GM18498 (cell line): Measurements from ENCODE around the gene SLC31A2.
"Not testable (repeated sequence)": the region's sequence is repeated elsewhere in the genome, so short reads cannot be mapped to it uniquely, and the experiment has no call there.

Source experiments
- ATAC-seq: cut with Tn5 transposase; IDR thresholded peaks from one replicate; pipeline ENCODE4 v1.9.1; 2021; ENCODE audit warnings: mild to moderate bottlenecking, moderate library complexity; ENCODE audit not compliant: unreplicated experiment

SLC31A2 gene

GRCh38 chr9:113149561-113149960 is 1.2 kb upstream of the SLC31A2 start:
- ATAC-seq, result not testable (repeated sequence)

GRCh38 chr9:113151696-113152630 is 1.2 kb downstream of the SLC31A2 start:
- ATAC-seq, result no peak

GRCh38 chr9:113152699-113153098 is 1.9 kb downstream of the SLC31A2 start:
- ATAC-seq, result no peak

DNA sequence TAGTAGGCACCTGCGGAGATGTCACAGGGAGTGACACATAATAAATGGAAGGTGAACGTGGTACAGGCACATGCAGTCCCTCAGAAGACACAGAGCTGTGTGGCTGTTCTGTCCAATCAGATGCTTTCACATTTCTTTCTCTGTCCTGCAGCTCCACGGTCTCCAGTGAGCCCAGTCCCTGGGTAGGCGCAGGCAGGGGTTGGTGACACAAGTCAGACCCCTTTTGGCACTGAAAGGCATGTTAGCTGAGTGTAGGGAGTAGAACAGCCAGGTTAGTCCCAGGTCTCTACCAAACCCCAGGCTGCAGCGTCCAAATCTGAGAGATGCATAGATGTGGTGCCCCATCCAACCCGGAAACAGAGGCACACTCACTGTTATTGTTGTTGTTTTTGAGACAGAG is 2.8 kb downstream of the SLC31A2 start:
- ATAC-seq, result no peak

GRCh38 chr9:113154471-113154870 is 3.7 kb downstream of the SLC31A2 start:
- no peak for ATAC-seq

GRCh38 chr9:113154946-113155345 is 4.1 kb downstream of the SLC31A2 start:
- no peak for ATAC-seq

DNA sequence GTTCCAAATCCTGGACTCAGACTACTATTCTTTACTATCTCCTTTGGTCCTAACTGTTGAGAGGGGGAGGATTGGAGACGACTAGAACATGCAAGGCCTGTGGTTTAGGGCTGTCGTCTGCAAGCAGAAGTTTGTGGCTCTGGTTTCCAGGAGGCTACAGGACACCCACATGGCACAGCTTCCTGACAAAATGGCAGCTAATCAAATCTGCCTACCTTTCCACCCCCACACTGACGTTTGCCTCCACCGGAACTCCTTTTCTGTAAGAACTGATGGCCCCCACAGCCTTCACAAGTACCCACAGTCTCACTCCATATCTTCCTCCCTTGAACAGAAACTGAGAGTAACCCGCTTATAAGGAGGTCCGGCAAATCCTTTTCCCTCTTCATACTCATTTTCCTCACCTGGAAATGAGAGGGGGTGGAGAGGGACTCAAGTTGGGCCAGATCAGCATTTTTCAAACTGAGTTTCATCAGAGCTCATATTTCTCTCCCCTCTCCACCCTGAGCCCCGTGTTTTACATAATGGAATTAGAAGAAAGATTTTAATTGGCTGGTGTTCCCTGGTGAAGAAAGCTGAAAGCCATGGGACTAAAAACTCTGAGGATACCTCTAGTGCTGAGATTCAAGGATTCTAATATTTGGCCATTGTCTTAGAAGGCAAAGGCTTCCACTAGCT is 5.2 kb downstream of the SLC31A2 start:
- ATAC-seq, result no peak

GRCh38 chr9:113156880-113157279 is 6.1 kb downstream of the SLC31A2 start:
- ATAC-seq, result no peak

GRCh38 chr9:113158446-113158845 is 7.6 kb downstream of the SLC31A2 start:
- ATAC-seq, result no peak

GRCh38 chr9:113160571-113160970 is 9.8 kb downstream of the SLC31A2 start:
- ATAC-seq, result no peak

GRCh38 chr9:113163001-113163400 is 12.2 kb downstream of the SLC31A2 start:
- no peak for ATAC-seq

GRCh38 chr9:113164536-113165300 is 13.9 kb downstream of the SLC31A2 start:
- no peak for ATAC-seq

GRCh38 chr9:113166039-113166438 is 15.2 kb downstream of the SLC31A2 start:
- no peak for ATAC-seq

- ATAC-seq, result no peak
Measured at GRCh38 chr9:113168809-113169208, 18.0 kb downstream of the SLC31A2 start.

DNA sequence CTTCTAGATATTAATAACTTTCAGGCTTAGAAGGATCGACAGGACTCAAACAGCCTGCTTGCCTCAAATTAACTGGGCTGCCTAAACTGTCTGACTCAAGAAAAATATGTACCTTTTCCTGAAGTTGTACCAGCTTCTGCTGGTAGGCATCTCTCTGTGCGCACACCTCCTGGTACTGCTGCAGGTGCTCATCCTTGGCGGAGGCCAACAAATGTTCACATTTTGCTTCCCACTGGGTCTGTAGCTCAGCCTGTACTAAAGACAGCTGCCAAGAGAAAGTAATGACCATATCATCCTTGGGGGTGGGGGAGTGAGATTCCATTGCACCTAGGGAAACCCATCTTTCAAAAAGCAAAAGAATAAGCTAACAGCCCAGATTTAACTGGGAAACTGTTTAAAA is 22.5 kb downstream of the SLC31A2 start:
- no peak for ATAC-seq

DNA sequence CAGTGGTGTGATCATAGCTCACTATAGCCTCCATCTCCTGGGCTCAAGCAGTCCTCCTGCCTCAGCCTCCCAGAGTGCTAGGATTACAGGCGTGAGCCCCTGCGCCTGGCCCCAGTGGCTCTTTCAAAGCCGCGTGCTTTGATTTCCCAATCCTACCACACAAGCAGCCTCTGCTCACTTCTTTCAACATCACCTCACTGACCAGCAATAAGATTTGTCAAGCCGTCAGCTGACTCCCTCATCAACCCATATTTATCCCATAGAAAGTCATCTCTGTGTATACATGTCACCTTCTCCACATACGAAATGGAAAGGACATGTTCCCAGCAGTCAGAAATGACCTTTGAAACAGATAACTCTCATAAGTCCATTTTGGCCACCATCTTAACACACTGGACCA is 26.0 kb downstream of the SLC31A2 start:
- ATAC-seq, result no peak

DNA sequence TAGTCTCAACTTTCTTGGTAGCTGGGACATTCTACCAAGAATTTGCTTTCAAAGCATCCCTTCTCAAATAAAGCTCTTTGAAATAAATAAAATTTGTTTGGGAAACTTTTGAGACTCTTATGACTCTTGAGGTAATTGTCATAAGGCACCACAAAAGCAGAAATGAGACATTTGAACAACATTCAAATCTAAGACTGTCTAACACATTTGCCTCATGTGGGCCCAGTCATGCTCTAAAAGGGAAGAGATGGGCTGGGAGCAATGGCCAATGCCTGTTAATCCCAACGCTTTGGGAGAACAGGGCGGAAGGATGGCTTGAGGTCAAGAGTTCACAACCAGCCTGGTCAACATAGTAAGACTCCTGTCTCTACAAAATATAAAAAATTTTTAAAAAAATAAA is 26.4 kb downstream of the SLC31A2 start:
- ATAC-seq, result no peak

DNA sequence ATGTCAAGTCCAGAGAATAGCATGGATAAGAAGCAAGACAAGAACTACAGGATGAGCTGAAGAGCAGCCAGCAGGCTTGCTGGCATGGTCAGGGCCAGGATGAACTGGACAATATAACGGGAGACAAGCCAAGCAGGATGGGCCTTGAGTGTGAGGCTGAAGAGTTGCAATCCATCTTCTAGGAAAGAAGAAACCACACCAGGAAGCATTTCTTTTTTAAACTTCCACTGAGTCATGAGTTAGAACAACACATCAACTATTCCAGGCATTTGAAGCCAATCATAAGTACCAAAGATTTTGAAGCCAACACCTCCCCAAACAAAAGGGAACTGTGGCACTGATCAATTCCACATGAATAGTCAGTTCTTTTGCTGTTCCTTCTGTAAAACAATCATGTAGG is 27.3 kb downstream of the SLC31A2 start:
- no peak for ATAC-seq

- no peak for ATAC-seq
Measured at GRCh38 chr9:113179839-113180238, 29.0 kb downstream of the SLC31A2 start.

DNA sequence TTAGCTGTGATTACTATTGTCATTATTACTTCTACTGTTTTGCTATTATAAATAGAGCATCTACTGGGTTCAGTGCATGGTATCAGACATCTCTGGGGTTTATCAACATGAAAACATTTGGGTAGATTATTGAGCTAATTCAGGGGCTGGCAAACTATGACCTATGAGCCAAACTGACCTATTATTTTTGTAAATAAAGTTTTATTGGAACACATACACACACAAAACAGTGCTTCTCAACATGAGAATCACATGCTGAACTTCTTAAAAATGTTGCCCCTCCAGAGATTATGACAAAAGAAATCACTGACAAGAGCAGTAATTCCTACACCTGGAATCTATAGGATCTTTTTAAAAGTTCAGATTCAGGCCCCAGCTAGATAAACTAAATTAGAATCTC is 30.4 kb downstream of the SLC31A2 start:
- ATAC-seq, result no peak

- ATAC-seq, result no peak
Measured at GRCh38 chr9:113183956-113184488, 33.2 kb downstream of the SLC31A2 start.
